Activated T-helper 1 cell treated with anti-CD3 and anti-CD28 coated beads, Interleukin-2, amount 50 U/mL, for 16 hours (primary cell): ENCODE data around the gene SNX9.
"Not testable (repeated sequence)": the region's sequence is repeated elsewhere in the genome, so short reads cannot be mapped to it uniquely, and the experiment has no call there.

Experiments
- DNase-seq, 2 donors: peaks; one replicate each; pipeline ENCODE4 v3.0.0-alpha.2; 2020; ENCODE audit warnings: low read depth in 1 of 2, low spot score in 1 of 2

The SNX9 gene

GRCh38 chr6:157823001-157823527 lies at the start of gene SNX9:
Gene SNX9 (plus strand): TSS chr6:157823246. CDS start chr6:157823435, 189 bp downstream.
- peak; percentile 20 to 64 for DNase-seq

DNA sequence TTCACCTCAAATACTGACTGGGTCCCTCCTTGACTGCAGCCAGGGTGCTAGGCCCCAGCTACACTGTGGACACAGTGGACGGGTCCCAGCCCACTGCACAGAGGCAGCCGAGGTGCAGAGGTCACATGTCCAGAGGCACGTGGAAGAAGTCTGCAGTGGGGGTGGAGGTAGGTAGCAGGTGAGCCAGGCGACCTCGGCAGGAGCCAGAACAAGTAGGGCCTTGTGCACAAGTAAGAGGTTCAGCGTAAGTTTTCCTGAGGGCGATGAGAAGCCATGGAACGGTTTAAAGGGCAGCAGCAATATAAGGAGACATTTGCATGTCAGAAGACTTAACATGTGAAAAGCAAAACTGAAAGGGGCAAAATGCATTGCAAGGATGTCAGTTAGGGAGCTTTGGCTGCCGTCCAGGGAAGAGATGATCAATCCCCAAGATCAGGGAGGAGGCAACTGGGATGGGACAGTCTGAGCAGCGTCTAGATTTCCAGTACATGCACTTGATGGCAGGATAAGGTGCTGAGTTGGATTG lies 49.7 kb upstream of the SNX9 start:
- no peak for DNase-seq

- DNase-seq, result no peak
Measured at GRCh38 chr6:157774153-157775135, 48.6 kb upstream of the SNX9 start.

- DNase-seq, result no peak
Measured at GRCh38 chr6:157775376-157775775, 47.7 kb upstream of the SNX9 start.

GRCh38 chr6:157777344-157777743 lies 45.7 kb upstream of the SNX9 start:
- no peak for DNase-seq

- no peak for DNase-seq
Measured at GRCh38 chr6:157778719-157779118, 44.3 kb upstream of the SNX9 start.

GRCh38 chr6:157779705-157780604 lies 43.1 kb upstream of the SNX9 start:
- DNase-seq, result no peak

DNA sequence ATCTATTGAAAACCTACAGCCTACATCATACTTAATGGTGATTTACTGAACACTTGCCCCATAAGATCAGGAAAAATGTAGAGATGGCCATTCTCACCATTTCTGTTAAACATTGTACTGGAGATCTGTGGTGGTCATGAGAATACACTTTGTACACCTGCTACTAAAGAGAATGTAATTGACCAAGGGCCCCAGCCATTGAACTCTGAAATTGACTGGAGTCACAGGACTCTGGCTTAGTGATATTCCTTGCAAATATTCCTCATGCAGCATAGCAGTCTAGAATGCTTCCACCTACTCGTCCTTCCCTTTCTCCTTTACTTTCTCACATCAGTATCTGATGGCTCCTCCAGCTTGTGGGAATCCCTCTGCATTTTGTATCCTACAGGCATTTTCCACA lies 37.4 kb upstream of the SNX9 start:
- no peak for DNase-seq

DNA sequence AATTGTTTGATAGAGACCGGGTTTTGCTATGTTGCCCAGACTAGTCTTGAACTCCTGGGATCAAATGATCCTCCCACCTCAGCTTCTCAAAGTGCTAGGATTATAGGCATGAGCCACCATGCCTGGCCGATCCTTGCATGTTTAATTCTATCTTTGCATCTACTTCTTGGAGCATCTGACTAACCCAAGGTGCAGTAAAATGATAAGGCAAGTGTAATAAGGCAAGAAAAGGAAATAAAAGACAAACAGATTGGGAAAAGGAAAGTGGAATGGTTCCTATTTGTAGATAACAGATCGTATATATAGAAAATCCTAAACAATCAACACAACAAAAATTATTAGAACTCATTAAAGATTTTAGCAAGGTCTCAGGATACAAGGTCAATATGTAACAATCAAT lies 36.8 kb upstream of the SNX9 start:
- no peak for DNase-seq

- no peak for DNase-seq
Measured at GRCh38 chr6:157787080-157787479, 36.0 kb upstream of the SNX9 start.

- DNase-seq, result no peak
Measured at GRCh38 chr6:157788180-157788579, 34.9 kb upstream of the SNX9 start.

GRCh38 chr6:157789297-157789696 lies 33.7 kb upstream of the SNX9 start:
- no peak for DNase-seq

GRCh38 chr6:157789861-157790260 lies 33.2 kb upstream of the SNX9 start:
- DNase-seq, result no peak

GRCh38 chr6:157790548-157791160 lies 32.4 kb upstream of the SNX9 start:
- DNase-seq, result no peak

GRCh38 chr6:157791450-157791849 lies 31.6 kb upstream of the SNX9 start:
- no peak for DNase-seq

GRCh38 chr6:157792671-157793070 lies 30.4 kb upstream of the SNX9 start:
- no peak for DNase-seq

- not testable (repeated sequence) for DNase-seq
Measured at GRCh38 chr6:157794012-157794411, 29.0 kb upstream of the SNX9 start.

GRCh38 chr6:157795841-157796240 lies 27.2 kb upstream of the SNX9 start:
- DNase-seq, result no peak

DNA sequence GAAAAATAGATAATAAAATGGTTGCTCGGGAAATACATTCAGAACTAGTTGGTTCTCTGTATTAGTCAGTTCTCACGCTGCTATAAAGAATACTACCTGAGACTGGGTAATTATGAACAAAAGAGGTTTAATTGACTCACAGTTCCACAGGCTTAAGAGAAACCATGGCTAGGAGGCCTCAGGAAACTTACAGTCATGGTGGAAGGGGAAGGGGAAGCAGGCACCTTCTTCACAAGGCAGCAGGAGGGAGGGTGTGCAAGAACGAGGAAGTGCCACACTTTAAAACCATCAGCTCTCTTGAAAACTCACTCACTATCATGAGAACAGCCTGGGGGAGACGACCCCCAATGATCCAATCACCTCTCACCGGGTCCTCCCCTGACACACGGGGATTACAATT lies 24.2 kb upstream of the SNX9 start:
- no peak for DNase-seq

DNA sequence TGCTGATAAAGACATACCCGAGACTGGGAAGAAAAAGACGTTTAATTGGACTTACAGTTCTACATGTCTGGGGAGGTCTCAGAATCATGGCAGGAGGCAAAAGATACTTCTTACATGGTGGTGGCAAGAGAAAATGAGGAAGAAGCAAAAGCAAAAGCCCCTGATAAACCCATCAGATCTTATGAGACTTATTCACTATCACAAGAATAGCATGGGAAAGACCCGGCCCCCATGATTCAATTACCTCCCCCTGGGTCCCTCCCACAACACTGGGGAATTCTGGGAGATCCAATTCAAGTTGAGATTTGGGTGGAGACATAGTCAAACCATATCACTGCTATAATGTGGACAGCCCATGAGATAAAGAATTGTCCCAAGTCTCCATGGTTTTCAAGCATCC lies 23.5 kb upstream of the SNX9 start:
- DNase-seq, result not testable (repeated sequence)
